Right lobe of liver (tissue), 4 donors: Measurements from ENCODE around the gene MAPKAPK5.

Experiments
- CTCF ChIP-seq, 4 donors: fragments of 200-600 bp in 3 of 4; fragments of 450-650 bp in 1 of 4; IDR thresholded peaks; one replicate each; pipeline versions ENCODE4 v1.5.1 to v1.8.0; 2016 to 2022; ENCODE audit warnings: antibody characterized with exemption in 4 of 4, mild to moderate bottlenecking in 2 of 4
- POLR2A ChIP-seq: fragments of 450-650 bp; IDR thresholded peaks from one replicate; pipeline ENCODE4 v1.6.1; 2017; ENCODE audit warnings: antibody characterized with exemption, mild to moderate bottlenecking
- donor health status: DM: no; HTN: no; CAD: no.
- donor health status: DM: no; HTN: no; CAD: no.
- donor health status: DM: no; HTN: yes; CAD: no.

GRCh38 chr12:111822886-111823285, 19.1 kb upstream of the MAPKAPK5 start:
- TF ChIP-seq CTCF (IDR thresholded peaks at IDR 0.05) (no peak), POLR2A (no peak)
